ENCODE results near the gene ABI3. TPM values are rescaled to one million over a fixed set of nuclear protein-coding genes. Genes with fewer than 3 reads are reported as not detected.

The ABI3 gene
- total and polyA plus RNA-seq, 9 of the 15 experiments (the other 6 are each of a cell fraction or from before 2014, with no cell fraction given) = not detected

DNA sequence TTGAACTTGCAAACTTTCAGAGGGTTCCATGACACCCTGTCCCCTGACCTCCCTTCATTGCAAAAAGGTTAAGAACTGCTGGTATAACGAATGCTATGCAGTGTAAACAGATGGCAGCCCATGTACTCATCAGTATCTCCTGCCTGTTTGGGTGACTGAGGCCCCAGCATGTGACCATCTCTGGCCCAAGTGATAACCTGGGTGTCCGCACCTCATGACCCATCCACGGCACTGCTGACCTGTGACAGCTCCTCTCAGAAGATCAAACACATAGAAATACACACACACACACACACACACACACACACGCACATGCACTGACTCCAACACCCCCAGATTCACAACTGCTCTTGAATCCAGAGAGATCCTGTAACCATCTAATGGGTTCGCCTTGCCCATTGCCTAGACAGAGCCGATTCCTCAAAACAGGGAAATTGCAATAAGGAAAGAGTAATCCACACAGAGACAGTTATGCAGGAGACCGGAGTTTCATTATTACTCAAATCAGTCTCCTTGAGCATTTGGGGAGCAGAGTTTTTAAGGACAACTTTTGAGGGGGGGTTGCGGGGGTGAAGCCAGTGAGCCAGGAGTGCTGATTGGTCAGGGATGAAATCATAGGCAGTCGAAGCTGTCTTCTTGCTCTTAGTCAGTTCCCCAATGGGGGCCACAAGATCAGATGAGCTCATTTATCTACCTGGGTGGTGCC lies 31.3 kb downstream of the ABI3 start (continued):
- TF ChIP-seq, protein P1, sequence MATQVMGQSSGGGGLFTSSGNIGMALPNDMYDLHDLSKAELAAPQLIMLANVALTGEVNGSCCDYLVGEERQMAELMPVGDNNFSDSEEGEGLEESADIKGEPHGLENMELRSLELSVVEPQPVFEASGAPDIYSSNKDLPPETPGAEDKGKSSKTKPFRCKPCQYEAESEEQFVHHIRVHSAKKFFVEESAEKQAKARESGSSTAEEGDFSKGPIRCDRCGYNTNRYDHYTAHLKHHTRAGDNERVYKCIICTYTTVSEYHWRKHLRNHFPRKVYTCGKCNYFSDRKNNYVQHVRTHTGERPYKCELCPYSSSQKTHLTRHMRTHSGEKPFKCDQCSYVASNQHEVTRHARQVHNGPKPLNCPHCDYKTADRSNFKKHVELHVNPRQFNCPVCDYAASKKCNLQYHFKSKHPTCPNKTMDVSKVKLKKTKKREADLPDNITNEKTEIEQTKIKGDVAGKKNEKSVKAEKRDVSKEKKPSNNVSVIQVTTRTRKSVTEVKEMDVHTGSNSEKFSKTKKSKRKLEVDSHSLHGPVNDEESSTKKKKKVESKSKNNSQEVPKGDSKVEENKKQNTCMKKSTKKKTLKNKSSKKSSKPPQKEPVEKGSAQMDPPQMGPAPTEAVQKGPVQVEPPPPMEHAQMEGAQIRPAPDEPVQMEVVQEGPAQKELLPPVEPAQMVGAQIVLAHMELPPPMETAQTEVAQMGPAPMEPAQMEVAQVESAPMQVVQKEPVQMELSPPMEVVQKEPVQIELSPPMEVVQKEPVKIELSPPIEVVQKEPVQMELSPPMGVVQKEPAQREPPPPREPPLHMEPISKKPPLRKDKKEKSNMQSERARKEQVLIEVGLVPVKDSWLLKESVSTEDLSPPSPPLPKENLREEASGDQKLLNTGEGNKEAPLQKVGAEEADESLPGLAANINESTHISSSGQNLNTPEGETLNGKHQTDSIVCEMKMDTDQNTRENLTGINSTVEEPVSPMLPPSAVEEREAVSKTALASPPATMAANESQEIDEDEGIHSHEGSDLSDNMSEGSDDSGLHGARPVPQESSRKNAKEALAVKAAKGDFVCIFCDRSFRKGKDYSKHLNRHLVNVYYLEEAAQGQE (IDR thresholded peaks at IDR 0.05; ENCODE audit: borderline replicate concordance) = 0 out of 2 replicates have a peak, but pooled peaks have one; percentile 4
- TF ChIP-seq, protein P1 (CRISPR knock-in tag; IDR thresholded peaks at IDR 0.05; ENCODE audit: low read depth) = no peak
- TF ChIP-seq NFE2L1 (tag; IDR thresholded peaks at IDR 0.05; ENCODE audit: borderline replicate concordance, low read depth) (no peak), POLR2G (IDR thresholded peaks at IDR 0.05; ENCODE audit: low read depth, low read length) (no peak), RB1 (IDR thresholded peaks at IDR 0.05; ENCODE audit: low read depth) (no peak), SLC30A9 (CRISPR knock-in tag; IDR thresholded peaks at IDR 0.05) (no peak), SMARCA4 (IDR thresholded peaks at IDR 0.05) (peak; percentile 42; the same call in 1 of the 2 replicates), SREBF1 (IDR thresholded peaks at IDR 0.05; ENCODE audit: borderline replicate concordance, low read depth, low read length) (no peak), PTRF (tag; IDR thresholded peaks at IDR 0.05) (no peak), KDM5B (IDR thresholded peaks at IDR 0.05; ENCODE audit: insufficient replicate concordance, low read depth, low read length) (no peak), KHSRP (IDR thresholded peaks at IDR 0.05) (no peak), ZEB2 (IDR thresholded peaks at IDR 0.05) (peak; percentile 36; the same call in 1 of the 2 replicates), RNF2 (IDR thresholded peaks at IDR 0.05) (no peak), TEAD4 (IDR thresholded peaks at IDR 0.05; ENCODE audit: low read length) (no peak), TEAD4 (CRISPR knock-in tag; IDR thresholded peaks at IDR 0.05; ENCODE audit: borderline replicate concordance) (no peak)
- TF ChIP-seq, protein P2, sequence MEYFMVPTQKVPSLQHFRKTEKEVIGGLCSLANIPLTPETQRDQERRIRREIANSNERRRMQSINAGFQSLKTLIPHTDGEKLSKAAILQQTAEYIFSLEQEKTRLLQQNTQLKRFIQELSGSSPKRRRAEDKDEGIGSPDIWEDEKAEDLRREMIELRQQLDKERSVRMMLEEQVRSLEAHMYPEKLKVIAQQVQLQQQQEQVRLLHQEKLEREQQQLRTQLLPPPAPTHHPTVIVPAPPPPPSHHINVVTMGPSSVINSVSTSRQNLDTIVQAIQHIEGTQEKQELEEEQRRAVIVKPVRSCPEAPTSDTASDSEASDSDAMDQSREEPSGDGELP (CRISPR knock-in tag; IDR thresholded peaks at IDR 0.05; ENCODE audit: borderline replicate concordance) = no peak
- TF ChIP-seq, protein P3, sequence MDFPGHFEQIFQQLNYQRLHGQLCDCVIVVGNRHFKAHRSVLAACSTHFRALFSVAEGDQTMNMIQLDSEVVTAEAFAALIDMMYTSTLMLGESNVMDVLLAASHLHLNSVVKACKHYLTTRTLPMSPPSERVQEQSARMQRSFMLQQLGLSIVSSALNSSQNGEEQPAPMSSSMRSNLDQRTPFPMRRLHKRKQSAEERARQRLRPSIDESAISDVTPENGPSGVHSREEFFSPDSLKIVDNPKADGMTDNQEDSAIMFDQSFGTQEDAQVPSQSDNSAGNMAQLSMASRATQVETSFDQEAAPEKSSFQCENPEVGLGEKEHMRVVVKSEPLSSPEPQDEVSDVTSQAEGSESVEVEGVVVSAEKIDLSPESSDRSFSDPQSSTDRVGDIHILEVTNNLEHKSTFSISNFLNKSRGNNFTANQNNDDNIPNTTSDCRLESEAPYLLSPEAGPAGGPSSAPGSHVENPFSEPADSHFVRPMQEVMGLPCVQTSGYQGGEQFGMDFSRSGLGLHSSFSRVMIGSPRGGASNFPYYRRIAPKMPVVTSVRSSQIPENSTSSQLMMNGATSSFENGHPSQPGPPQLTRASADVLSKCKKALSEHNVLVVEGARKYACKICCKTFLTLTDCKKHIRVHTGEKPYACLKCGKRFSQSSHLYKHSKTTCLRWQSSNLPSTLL (IDR thresholded peaks at IDR 0.05) = peak; percentile 75; the same call in 1 of the 2 replicates

All from K562 (cell line).